BE2C (cell line): ENCODE data around the gene PRXL2C.
A peak's percentile ranks its signal among the peaks of the same experiment; 100 is the strongest.
"Not testable (repeated sequence)": the region's sequence is repeated elsewhere in the genome, so short reads cannot be mapped to it uniquely, and the experiment has no call there.

Experiments
- DNase-seq: peaks from one replicate; pipeline ENCODE4 v3.0.0-alpha.2; 2020
- H3K27me3 ChIP-seq: fragments of 250-450 bp; sonication (Bioruptor Pico); 2 replicates; pipeline ENCODE4 v1.5.1; 2020; ENCODE audit warnings: mild to moderate bottlenecking
- H3K36me3 ChIP-seq: fragments of 250-450 bp; sonication (Bioruptor Pico); 2 replicates; pipeline ENCODE4 v1.5.1; 2020; ENCODE audit warnings: mild to moderate bottlenecking
- H3K4me1 ChIP-seq: fragments of 250-450 bp; sonication (Bioruptor Pico); 2 replicates; pipeline ENCODE4 v1.5.1; 2020
- H3K4me3 ChIP-seq: 2 replicates; pipeline ENCODE4 v1.5.1; 2011; ENCODE audit warnings: low read depth, low read length
- H3K9me3 ChIP-seq: fragments of 250-450 bp; sonication (Bioruptor Pico); 2 replicates; pipeline ENCODE4 v1.5.1; 2020
- TF ChIP-seq, protein P1 (sequence below): IDR thresholded peaks from 2 replicates; pipeline ENCODE4 v1.5.1; 2012; ENCODE audit warnings: mild to moderate bottlenecking, low read depth, low read length

Gene PRXL2C

DNA sequence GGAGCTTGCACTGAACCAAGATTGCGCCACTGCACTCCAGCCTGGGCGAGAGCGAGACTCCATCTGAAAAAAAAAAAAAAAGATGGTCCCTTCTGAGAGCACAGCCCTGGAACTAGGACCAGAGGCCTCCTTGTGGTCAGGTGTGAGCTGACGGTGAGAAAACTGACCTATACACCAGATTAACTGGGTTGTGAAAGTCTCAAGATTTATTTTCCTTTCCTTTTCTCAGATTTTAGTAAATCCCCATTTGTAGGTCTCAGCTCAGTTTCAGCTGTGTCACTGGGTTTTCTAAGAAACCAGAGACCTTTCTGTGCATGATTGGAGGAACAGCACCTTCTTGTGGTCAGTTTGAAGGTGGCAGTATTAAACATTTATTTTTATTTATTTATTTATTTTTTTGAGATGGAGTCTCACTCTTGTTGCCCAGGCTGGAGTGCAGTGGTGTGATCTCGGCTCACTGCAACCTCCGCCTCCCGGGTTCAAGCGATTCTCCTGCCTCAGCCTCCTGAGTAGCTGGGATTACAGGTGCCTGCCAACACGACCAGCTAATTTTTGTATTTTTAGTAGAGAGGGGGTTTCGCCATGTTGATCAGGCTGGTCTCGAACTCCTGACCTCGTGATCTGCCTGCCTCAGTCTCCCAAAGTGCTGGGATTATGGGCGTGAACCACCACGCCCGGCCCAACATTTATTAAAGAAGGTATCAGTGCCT is 11.7 kb upstream of the PRXL2C start:
- TF ChIP-seq, protein P1, sequence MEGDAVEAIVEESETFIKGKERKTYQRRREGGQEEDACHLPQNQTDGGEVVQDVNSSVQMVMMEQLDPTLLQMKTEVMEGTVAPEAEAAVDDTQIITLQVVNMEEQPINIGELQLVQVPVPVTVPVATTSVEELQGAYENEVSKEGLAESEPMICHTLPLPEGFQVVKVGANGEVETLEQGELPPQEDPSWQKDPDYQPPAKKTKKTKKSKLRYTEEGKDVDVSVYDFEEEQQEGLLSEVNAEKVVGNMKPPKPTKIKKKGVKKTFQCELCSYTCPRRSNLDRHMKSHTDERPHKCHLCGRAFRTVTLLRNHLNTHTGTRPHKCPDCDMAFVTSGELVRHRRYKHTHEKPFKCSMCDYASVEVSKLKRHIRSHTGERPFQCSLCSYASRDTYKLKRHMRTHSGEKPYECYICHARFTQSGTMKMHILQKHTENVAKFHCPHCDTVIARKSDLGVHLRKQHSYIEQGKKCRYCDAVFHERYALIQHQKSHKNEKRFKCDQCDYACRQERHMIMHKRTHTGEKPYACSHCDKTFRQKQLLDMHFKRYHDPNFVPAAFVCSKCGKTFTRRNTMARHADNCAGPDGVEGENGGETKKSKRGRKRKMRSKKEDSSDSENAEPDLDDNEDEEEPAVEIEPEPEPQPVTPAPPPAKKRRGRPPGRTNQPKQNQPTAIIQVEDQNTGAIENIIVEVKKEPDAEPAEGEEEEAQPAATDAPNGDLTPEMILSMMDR: peak; percentile 78
- H3K4me1 ChIP-seq, H3K4me3 ChIP-seq, H3K36me3 ChIP-seq, H3K27me3 ChIP-seq, H3K9me3 ChIP-seq: not testable (repeated sequence)
- peak; percentile 34 for DNase-seq

DNA sequence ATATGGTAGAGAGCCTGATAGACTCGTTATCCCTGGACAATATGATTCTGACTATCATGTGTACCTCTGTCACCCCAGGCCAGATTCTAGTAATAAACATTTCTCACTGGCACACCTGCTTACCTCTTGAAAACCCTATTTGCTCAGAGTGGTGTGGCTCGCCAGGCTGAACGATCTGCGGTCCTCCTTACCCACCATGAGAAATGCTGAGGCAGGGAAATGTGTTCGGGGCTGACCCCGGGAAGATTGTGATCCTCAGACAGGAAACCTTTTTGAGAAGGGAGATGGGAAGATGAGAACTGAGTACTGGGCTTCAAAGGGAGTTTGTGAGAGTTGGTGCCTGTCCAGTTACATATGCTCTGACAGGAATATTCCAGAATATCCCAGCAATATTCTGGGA is 10.7 kb upstream of the PRXL2C start:
- Histone ChIP-seq H3K4me3 (no peak overlapping the region), H3K27me3 (no peaks in the 10 kb centered on the region), H3K4me1 (no peaks in the 10 kb centered on the region), H3K9me3 (no peaks in the 10 kb centered on the region), H3K36me3 (no peaks in the 10 kb centered on the region)
- TF ChIP-seq, protein P1: no peak
- DNase-seq: no peak

DNA sequence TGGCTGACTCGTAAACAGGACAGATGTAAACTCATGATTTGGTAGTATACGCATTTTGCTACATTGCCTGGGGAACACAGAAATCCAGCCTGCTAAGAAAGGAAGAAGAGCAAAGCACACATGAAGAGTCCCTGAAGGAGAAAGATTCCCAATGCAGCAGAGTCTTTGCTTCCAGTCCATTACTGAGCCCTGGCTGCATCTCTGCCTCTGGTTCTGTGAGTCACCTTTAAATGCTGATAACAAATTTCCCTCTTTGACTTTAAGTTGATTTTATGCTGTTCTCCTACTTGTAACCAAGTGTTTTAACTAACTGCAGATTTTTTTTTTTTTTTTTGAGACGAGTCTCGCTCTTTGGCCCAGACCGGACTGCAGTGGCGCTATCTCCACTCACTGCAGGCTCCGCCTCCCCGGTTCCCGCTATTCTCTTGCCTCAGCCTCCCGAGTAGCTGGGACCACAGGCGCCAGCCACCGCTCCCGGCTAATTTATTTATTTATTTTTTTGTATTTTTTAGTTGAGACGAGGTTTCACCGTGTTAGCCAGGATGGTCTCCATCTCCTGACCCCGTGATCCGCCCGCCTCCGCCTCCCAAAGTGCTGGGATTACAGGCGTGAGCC is 8.5 kb upstream of the PRXL2C start:
- Histone ChIP-seq H3K36me3 (no peaks in the 10 kb centered on the region), H3K27me3 (no peaks in the 10 kb centered on the region), H3K4me3 (no peak overlapping the region), H3K4me1 (no peaks in the 10 kb centered on the region), H3K9me3 (no peaks in the 10 kb centered on the region)
- no peak for DNase-seq
- TF ChIP-seq, protein P1: no peak

DNA sequence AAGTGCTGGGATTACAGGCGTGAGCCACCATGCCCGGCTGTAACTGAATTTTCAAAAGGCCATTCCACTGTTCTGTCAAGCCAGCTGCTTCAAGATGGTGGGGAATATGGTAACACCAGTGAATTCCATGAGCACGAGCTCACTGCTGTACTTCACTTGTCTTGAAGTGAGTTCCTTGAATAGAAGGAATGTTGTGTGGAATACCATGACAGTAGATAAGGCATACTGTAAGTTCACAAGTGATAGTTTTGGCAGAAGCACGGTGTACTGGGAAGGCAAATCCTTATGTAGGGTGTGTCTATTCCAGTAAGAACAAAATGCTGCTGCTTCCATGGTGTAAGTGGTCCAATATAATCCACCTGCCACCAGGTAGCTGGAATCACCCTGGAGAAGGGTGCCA is 6.6 kb upstream of the PRXL2C start:
- no peak for DNase-seq
- H3K4me3 ChIP-seq: no peak overlapping the region
- no peaks in the 10 kb centered on the region for H3K4me1 ChIP-seq
- TF ChIP-seq, protein P1: no peak
- H3K27me3 ChIP-seq: no peaks in the 10 kb centered on the region
- no peaks in the 10 kb centered on the region for H3K36me3 ChIP-seq
- H3K9me3 ChIP-seq: no peaks in the 10 kb centered on the region

DNA sequence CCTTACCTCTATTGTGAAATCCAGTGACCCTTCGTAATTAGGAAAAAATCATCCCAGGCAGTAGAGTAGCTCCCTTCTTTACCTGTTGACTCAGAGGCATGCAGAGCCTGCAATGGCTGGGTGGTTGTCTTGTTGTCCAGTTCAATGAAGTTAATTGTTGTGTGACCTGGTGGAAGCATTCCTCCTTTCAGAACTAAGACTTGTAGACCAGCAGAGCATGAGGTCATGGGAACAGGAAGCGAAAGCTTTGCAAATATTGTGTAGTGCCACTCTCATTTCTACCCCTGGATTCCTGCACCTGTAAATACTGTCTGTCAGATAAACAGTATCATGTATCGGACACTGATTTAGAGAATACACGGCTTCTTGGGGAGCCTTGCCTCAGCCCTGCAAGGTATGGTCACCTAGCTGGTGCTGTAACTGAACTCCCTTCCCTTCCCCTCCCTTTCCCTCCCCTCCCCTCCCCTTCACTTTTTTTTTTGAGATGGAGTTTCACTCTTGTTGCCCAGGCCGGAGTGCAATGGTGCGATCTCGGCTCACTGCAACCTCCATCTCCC is 5.7 kb upstream of the PRXL2C start:
- TF ChIP-seq, protein P1: no peak
- no peaks in the 10 kb centered on the region for H3K27me3 ChIP-seq
- H3K4me1 ChIP-seq: no peaks in the 10 kb centered on the region
- H3K9me3 ChIP-seq: no peaks in the 10 kb centered on the region
- no peaks in the 10 kb centered on the region for H3K36me3 ChIP-seq
- DNase-seq: no peak
- H3K4me3 ChIP-seq: no peak overlapping the region
